Activated gamma-delta T cell treated with Interleukin-2 at 50 U/mL for 16 hours (primary cell): ENCODE data around the gene RWDD2A.
"Not testable (repeated sequence)": the region's sequence is repeated elsewhere in the genome, so short reads cannot be mapped to it uniquely, and the experiment has no call there.

Source experiments
- DNase-seq: peaks from one replicate; pipeline ENCODE4 v3.0.0-alpha.2; 2020

RWDD2A gene

DNA sequence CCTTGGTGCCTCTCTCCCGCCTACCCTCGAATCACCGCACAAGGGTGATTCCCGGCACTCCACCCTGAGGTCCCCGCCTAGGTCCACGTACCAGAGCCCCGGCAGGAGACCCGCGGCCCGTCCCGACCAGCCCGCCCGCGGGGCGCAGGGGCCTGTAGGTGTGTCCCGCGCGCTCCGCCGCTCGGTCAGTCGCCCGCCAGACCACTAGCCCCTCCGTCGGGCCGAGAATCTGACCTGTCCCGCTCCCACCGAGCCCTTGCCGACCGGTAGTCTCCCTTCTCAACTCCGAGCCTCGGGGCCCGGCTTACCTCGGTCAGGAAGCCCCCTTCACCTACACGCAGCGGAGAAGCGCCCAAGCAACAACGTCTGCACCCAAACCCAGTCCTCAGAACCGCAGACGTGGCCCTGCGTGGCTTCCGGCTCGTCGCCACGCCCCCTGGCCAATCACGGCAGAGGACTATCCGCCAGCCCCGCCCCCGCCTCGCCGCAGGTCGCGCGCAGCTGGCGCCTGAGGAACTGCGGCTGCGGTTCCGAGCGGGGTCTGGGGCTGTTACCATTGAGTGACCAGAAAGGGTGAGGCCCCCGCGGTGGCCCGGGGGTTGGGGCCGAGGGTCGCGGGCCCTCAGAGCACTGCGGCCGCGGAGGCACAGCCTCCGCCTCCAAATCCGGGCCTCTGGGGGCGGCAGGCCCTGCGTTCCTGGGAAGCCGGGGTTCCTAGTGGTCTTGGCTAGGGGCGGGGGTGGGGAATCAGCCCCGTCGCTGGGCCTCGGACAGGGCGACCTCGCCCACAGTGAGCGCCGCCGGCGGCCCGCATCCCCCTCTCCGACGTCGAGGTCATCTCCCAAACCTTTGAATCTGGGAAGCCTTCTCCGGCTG, at the start of gene RWDD2A, which contains the start of gene PGM3:
Gene RWDD2A (plus strand): TSS at position 487 of the 876 bp plus-strand sequence. CDS start 1,095 bp downstream, outside the sequence.
Gene PGM3 (minus strand): TSS at position 395 of the 876 bp plus-strand sequence. CDS start 2,253 bp downstream, outside the sequence.
- peak; percentile 88 for DNase-seq

- DNase-seq = no peak
These were observed 42.0 kb upstream of the RWDD2A start for GRCh38 chr6:83151114-83151513.

GRCh38 chr6:83152913-83153312, 40.2 kb upstream of the RWDD2A start:
- DNase-seq = no peak

- no peak for DNase-seq
These were observed 39.2 kb upstream of the RWDD2A start for GRCh38 chr6:83153883-83154521.

- no peak for DNase-seq
These were observed 37.4 kb upstream of the RWDD2A start for GRCh38 chr6:83155794-83156193.

DNA sequence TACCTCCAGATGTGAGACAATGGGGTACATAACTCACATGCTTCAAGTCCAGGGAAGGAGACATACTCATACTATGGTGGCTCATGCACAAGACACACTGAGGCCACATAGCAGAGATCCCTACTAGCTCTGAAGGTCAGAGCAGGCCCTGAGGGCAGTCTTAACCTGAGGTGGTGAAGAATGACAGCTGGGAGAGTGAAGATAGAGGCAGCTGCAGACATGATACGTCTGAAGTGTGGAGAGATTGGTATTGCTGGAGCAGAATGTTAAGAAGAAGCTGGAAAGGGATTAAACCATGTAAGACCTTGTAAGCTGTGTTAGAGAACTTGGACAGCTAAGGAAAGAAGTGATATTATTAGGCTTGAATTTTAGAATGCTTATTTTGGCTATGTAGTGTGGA, 33.0 kb upstream of the RWDD2A start:
- DNase-seq = no peak

DNA sequence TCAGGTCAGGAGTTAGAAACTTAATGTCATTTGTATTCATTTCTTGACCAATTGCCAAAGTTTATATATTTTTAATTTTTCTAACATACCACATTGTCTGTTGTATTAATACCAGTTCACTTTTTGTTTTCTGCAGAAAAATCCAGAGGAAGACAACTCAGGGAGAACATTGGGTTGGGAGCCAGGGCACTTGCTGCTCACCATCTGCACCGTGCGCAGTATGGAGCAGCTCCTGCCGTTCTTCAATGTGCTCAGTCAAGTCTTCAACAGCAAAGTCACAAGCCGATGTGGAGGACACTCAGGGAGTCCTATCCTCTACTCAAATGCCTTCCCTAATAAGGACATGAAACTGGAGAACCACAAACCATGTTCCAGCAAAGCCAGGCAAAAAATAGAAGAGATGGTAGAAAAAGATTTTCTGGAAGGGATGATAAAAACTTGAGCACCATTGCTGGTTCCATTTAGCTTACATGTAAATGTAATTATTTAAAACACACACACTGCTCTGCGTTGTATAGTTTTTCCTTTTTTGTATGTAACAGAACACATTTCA, 25.4 kb upstream of the RWDD2A start:
- DNase-seq = no peak

- DNase-seq = no peak
These were observed 24.6 kb upstream of the RWDD2A start for GRCh38 chr6:83168556-83168955.

DNA sequence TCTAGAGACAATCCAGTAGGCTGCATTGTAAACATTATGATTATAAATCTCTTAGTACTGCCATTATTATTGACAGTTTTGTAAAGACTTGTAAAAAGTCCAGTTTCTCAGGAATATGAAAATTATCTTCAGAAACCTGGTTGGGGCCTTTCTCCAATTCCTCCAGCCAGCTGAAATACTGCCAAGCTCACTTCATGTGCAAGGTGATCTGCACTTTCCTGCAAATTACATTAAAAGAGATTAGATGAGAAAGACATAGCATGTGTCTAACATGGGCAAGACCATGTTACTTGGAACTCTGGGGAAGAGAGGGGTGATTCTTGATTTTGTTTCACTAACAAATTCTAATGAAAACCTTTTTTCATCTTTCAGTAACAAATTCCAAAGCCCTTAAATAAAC, 24.1 kb upstream of the RWDD2A start:
- DNase-seq = no peak

DNA sequence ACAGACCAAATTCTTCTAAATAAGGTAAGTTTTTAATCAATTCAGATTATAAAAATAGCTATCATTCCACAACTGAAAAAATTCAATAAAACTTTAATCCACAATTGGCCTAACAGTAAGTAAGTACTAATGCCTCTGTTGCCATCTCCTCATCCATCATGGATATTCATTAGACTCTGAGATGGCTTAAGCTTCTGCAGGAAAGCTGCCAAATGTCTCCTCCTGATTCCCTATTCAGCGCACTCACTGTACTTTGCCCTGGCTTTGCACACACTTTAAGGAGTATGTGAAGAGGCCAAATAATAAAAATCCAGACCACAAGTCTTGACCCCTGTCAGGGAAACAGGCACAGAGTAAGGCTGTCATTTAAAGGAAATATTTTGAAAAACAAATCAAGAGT, 23.6 kb upstream of the RWDD2A start:
- no peak for DNase-seq

- DNase-seq = no peak
These were observed 16.9 kb upstream of the RWDD2A start for GRCh38 chr6:83176246-83176645.

DNA sequence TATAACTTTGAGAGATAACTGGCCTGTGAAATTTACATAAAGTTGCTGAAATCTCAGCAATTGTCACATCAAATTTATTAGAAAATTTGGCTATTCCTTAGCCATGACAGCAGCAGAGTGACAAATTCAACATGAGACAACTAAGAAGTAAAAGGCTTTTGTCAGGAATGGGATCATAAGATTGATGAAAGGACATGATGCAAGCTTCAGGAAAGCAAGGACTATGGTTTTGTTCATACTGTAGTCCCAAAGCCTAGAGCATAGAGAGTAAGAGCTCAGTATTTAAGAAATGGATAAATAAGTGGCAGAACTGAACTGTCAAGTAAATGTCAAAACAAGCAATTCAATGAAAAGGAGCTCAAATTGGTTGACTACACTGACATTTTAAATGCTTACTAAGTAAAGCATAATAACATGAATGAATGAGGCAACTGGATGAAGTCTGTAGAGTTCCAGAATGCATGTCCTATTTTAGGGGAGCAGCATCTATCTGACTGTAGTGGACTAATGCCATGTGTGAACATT, 12.7 kb upstream of the RWDD2A start:
- DNase-seq = no peak

DNA sequence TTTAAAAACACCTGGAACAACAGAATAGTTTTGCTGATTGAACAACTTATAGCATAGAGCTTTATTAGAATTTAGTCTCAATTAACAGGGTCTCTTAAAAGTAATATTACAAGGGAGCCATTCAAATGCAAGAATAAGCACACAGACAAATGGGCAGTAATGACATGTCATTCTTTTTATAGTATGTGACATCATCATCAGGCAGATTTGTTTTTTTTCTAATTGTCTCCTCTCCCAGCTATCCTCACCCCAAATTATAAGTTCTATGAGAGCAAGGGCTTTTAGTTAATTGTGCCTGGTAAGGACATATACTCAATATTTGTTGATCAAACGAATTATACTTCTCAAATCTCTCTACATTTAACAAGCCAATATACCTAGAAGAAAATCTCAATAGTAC, 11.0 kb upstream of the RWDD2A start:
- DNase-seq = no peak

DNA sequence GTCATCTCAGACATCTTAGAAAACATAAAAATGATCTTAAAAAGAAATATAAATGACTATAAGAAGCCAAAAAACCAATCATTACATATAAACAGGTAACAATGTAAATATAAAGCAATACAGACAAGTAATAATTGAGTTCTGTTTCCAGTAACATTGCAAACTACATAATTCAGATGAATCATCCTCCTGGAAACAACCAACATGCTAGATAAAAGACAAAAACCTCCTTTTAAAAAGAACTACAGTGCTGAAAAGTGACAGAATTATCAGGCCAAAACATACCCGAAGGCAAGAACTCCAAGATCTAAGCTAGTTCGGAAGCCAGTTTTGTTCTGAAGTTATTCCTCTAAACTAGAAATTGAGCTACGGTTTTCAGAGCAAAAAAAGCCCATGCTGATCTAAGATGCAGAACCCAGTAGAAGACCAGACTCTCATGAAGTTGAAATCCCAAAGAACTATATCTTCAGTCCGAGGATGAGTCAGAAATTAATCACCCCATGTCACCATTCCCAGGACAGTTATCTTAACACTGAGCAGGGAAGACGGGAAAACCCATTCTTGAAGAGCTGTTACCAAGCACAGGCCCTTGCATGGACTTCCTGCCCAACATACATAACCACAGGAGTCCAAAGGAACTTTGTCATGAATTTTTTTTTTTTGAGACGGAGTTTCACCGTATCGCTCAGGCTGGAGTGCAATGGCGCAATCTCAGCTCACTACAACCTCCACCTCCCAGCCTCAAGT, 9.9 kb upstream of the RWDD2A start:
- no peak for DNase-seq

GRCh38 chr6:83185096-83185495, 8.1 kb upstream of the RWDD2A start:
- DNase-seq = no peak

DNA sequence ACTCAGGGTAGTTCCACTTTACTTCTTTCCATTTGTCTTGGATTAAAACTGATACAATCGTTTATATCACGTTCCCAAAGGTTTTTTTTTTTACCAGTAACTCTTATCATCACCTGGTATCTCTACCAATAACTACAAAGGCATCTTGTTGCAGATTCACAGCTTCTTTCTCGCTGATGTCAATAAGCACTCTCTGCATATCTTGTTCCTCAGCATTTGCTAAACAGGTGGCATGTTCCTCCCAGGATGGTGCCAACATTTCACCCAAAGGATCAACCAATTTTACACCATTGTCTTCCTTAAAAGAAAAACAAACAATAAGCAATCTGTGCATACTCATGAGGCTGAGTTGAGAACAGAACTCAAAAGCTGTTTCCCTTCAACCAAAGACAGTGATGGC, 4.7 kb upstream of the RWDD2A start:
- no peak for DNase-seq

GRCh38 chr6:83190626-83191025, 2.5 kb upstream of the RWDD2A start:
- no peak for DNase-seq

DNA sequence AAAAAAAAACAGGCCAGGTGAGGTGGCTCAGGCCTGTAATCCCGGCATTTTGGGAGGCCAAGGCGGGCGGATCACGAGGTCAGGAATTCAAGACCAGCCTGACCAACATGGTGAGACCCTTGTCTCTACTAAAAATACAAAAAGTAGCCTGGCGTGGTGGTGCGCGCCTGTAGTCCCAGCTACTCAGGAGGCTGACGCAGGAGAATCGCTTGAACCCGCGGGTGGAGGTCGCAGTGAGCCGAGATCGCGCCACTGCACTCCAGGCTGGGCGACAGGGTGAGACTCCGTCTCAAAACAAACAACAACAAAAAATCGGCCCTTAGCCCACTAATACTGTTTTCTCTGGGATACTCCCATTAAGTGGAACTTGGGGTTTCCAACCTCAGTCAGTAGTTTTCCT, 1.2 kb upstream of the RWDD2A start:
- not testable (repeated sequence) for DNase-seq

DNA sequence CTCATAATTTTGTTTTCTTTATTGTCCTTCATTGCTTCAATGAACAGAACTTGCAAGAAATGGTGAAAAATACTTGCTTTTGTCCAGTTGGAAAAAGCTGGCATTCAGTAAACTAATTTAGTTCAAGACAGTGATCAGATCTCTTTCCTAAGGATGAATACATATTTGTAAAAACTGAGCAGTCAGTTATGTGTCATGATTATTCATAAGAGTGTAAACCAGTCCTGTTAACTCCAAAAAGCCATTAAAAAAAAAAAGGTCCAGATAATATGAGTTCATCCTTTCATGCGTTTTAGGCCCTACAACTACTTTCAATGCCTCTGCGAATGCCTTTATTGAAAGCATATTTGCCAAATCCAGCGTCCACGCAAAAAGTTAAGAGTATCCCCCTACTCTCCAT, 701 bp upstream of the RWDD2A start:
- DNase-seq = no peak

GRCh38 chr6:83193747-83194566, 800 bp downstream of the RWDD2A start:
- DNase-seq = peak; percentile 7

DNA sequence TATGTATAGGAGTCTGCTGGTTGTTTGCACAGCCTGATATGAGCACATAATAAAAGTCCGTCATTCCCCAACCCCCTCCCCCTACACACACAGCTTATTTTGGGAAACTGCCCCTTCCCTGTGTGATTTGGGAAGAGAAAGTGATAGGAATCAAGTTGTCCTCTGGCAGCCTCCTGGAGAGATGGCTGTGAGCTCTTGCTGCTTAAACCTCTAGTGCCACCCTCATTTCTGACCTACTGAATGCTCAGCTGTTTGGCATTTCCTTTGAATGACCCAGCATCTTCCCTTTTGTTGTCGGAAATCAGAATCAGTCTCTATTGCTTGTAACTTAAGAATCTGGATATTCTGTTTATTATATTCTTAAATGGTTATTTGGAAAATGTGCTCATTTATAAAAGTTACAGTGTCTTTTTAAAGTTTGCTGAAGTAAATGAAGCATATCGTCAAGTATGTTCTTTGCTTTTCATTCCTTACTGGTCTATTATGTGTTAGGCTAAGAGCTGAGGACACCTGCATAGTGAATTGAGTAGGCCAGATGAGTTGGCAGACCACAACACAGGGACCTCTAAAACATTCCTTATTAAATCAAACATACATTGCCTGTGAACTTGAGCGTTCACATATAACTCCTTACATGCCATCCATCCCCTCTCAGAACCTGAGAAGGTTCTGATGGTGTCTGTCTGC, 5.5 kb downstream of the RWDD2A start:
- no peak for DNase-seq
